Subcutaneous abdominal adipose tissue (tissue), 5 donors: Measurements from ENCODE around the gene TNPO3.
"Not testable (repeated sequence)": the region's sequence is repeated elsewhere in the genome, so short reads cannot be mapped to it uniquely, and the experiment has no call there.

Source experiments
- H3K27ac ChIP-seq: one replicate; pipeline ENCODE4 v1.7.0; 2013; ENCODE audit warnings: low read depth, mild to moderate bottlenecking, inconsistent platforms, low read length, moderate library complexity
- H3K27me3 ChIP-seq, 5 donors: one replicate each; pipeline ENCODE4 v1.7.0; 2013; ENCODE audit warnings: low read length in 5 of 5, inconsistent platforms in 1 of 5; ENCODE audit not compliant: control insufficient read depth in 5 of 5, insufficient read depth in 4 of 5
- H3K36me3 ChIP-seq, 5 donors: one replicate each; pipeline ENCODE4 v1.7.0; 2013; ENCODE audit warnings: low read length in 5 of 5; ENCODE audit not compliant: control insufficient read depth in 5 of 5, insufficient read depth in 5 of 5
- H3K4me1 ChIP-seq, 5 donors: one replicate each; pipeline ENCODE4 v1.7.0; 2013; ENCODE audit warnings: low read length in 5 of 5, mild to moderate bottlenecking in 3 of 5, moderate library complexity in 1 of 5; ENCODE audit not compliant: control insufficient read depth in 5 of 5, insufficient read depth in 5 of 5
- H3K4me3 ChIP-seq, 5 donors: one replicate each; pipeline ENCODE4 v1.7.0; 2013; ENCODE audit warnings: low read length in 5 of 5, low read depth in 1 of 5
- H3K9ac ChIP-seq, 5 donors: one replicate each; pipeline ENCODE4 v1.7.0; 2013; ENCODE audit warnings: low read length in 5 of 5, mild to moderate bottlenecking in 4 of 5, moderate library complexity in 3 of 5
- H3K9me3 ChIP-seq, 5 donors: one replicate each; pipeline ENCODE4 v1.7.0; 2013; ENCODE audit warnings: low read length in 5 of 5; ENCODE audit not compliant: control insufficient read depth in 5 of 5
- donor health status: healthy.
- donor health status: healthy.
- donor health status: healthy.
- donor health status: healthy.
- donor health status: healthy.

TNPO3 gene

DNA sequence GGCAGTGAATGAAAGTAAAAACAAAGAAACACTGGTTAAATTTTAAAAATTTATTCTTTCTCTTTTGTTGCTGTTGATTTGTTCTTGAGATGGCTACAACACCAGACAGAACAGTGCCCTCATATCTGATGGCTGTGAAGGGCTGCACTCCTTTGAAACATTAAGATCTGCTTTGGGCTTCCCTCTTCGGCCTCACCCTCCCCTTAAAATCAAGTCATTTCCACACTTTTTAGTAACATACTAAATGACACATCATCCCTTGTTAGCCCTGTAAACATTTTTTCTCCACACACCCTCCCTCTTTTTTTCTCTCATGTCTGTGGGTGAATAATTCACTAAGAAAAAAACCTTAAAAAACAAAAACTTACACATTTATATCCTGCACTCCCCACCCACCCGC lies 100.8 kb downstream of the TNPO3 start:
- Histone ChIP-seq H3K4me3 (no peak overlapping the region), H3K27ac (no peak overlapping the region), H3K9me3 (no peaks in the 10 kb centered on the region), H3K36me3 (peaks cover 36 to 69% (median 61%) of the 10 kb centered on the region in 5 donors), H3K4me1 (peaks cover 0 to 2% (median under 1%) of the 10 kb centered on the region in 5 donors), H3K27me3 (no peaks in the 10 kb centered on the region), H3K9ac (no peak overlapping the region)

DNA sequence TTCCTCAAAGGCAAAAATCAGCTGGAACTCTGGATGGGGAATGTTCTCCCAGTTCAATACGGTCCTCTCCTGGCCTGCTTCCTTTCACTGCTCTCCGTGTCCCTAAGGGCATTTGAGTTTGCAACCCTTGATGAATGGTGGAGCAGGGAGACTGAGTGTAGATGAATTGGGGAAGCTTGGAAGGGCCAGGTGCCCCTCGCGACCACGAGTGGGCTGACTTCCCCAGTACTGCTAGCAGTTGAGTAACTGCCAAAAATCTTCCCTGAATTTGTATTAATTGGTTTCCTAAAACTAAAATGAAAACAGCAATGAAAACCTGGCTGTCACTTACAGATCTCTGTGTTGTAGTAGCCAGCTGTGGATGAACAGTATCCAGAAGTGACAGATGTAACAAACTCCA lies 103.6 kb downstream of the TNPO3 start:
- Histone ChIP-seq H3K4me3 (no peak overlapping the region), H3K9ac (no peak overlapping the region), H3K27ac (no peak overlapping the region), H3K9me3 (no peaks in the 10 kb centered on the region), H3K4me1 (peaks cover 0 to 16% (median 11%) of the 10 kb centered on the region in 5 donors), H3K36me3 (peaks cover 25 to 63% (median 42%) of the 10 kb centered on the region in 5 donors), H3K27me3 (no peaks in the 10 kb centered on the region)

DNA sequence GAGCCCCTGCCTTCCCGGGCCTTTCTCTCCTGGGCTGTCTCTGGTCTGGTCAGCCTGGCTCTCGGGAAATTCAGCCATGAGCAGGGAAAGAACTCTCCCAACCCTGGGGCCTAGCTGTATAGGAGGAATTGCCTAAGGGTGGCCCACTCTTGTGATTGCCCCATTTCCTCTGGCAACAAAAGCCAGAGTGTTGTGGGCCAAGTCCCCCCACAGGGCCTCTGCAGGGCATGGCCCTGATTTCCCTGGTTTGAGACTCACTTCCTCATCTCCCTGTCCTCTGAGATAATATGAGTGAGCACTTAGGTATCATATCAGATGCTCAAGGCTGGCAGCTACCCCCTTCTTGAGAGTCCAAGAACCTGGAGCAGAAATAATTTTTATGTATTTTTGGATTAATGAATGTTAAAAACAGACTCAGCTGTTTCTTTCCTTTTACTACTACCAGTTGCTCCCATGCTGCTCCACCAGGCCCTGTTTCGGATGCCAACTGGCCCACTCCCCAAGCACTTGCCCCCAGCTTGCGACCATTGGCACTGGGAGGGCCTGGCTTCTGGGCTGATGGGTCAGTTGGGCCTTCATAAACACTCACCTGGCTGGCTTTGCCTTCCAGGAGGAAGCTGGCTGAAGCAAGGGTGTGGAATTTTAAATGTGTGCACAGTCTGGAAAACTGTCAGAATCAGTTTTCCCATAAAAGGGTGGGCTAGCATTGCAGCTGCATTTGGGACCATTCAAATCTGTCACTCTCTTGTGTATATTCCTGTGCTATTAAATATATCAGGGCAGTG lies 105.7 kb downstream of the TNPO3 start:
- peaks cover 0 to 21% (median 18%) of the 10 kb centered on the region in 5 donors for H3K4me1 ChIP-seq

DNA sequence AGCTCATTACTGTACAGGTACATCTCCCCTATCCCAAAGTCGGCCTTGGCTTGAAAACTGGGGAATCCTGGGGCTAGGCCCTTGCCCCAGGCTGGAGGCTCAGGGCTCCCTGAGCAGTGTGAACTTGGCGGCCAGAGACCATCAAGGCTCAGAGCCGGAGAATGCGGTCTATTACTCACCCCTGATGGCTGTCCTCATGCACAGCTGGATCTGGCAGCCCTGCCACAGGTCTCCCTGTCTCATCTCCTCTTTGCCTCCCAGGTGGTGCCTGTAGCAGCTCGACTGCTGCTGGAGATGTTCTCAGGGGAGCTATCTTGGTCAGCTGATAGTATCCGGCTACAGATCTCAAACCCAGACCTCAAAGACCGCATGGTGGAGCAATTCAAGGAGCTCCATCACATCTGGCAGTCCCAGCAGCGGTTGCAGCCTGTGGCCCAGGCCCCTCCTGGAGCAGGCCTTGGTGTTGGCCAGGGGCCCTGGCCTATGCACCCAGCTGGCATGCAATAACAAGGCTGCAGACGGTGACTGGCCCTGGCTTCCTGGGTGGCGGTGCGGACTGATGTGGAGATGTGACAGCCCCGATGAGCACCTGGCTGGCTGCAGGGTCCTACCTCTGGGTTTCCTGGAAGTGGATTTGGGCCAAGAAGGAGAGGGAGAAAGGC lies 106.5 kb downstream of the TNPO3 start:
- Histone ChIP-seq H3K4me1 (peaks cover 0 to 21% (median 19%) of the 10 kb centered on the region in 5 donors), H3K4me3 (no peak overlapping the region), H3K27me3 (no peaks in the 10 kb centered on the region), H3K9me3 (no peaks in the 10 kb centered on the region), H3K27ac (peak overlapping the region; percentile 10), H3K9ac (no peak overlapping the region), H3K36me3 (peaks cover 9 to 46% (median 16%) of the 10 kb centered on the region in 5 donors)

More for the DNA sequence above, 105.7 kb downstream of the TNPO3 start:
- peak overlapping the region; percentile 10 for H3K27ac ChIP-seq
- H3K9me3 ChIP-seq = no peaks in the 10 kb centered on the region
- no peaks in the 10 kb centered on the region for H3K27me3 ChIP-seq
- H3K9ac ChIP-seq = no peak overlapping the region
- peaks cover 13 to 53% (median 23%) of the 10 kb centered on the region in 5 donors for H3K36me3 ChIP-seq
- H3K4me3 ChIP-seq = no peak overlapping the region

DNA sequence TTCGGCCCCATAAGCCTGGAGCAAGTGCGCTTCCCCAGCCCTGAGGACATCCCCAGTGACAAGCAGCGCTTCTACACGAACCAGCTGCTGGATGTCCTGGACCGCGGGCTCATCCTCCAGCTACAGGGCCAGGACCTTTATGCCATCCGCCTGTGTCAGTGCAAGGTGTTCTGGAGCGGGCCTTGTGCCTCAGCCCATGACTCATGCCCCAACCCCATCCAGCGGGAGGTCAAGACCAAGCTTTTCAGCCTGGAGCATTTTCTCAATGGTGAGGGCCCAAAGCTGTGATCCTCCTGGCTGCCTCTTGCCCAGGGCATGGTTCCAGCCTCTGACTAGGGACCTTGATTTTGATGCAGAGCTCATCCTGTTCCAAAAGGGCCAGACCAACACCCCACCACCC lies 107.1 kb downstream of the TNPO3 start:
- H3K4me3 ChIP-seq = no peak overlapping the region
- H3K36me3 ChIP-seq = peaks cover 4 to 40% (median 12%) of the 10 kb centered on the region in 5 donors
- peaks cover 0 to 21% (median 19%) of the 10 kb centered on the region in 5 donors for H3K4me1 ChIP-seq
- no peaks in the 10 kb centered on the region for H3K27me3 ChIP-seq
- H3K9ac ChIP-seq = no peak overlapping the region
- no peak overlapping the region for H3K27ac ChIP-seq
- no peaks in the 10 kb centered on the region for H3K9me3 ChIP-seq

DNA sequence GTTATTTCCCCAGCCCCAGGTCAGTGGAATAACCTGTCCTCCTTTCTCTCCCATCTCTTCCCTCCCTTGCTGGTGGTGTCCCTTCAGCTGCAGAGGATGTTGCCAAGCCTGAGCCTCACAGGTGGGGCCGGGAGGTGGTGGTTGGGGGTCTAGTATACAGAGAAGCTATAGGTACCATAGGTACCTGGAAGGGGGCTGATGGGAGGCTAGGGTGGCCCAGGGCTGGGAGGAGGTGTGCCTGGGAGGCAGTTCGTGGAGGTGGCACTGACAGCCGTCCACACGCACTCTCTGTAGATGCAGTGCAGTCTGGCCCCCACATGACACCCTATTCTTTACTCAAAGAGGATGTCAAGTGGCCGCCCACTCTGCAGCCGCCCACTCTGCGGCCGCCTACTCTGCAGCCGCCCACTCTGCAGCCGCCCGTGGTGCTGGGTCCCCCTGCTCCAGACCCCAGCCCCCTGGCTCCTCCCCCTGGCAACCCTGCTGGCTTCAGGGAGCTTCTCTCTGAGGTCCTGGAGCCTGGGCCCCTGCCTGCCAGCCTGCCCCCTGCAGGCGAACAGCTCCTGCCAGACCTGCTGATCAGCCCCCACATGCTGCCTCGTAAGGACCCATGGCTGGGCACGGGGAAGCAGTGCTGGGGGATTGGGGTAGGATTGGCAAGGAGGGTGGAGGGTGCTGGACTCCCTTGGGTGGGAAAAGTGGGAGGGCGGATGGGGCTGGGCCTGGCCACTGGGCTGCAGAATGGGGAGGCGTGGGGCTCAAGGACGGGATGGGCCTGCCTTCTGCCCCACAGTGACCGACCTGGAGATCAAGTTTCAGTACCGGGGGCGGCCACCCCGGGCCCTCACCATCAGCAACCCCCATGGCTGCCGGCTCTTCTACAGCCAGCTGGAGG lies 107.7 kb downstream of the TNPO3 start:
- Histone ChIP-seq H3K27me3 (no peaks in the 10 kb centered on the region), H3K36me3 (peaks cover 3 to 34% (median 6%) of the 10 kb centered on the region in 5 donors), H3K4me1 (peaks cover 0 to 21% (median 19%) of the 10 kb centered on the region in 5 donors), H3K9ac (no peak overlapping the region), H3K4me3 (no peak overlapping the region), H3K27ac (no peak overlapping the region), H3K9me3 (no peaks in the 10 kb centered on the region)

DNA sequence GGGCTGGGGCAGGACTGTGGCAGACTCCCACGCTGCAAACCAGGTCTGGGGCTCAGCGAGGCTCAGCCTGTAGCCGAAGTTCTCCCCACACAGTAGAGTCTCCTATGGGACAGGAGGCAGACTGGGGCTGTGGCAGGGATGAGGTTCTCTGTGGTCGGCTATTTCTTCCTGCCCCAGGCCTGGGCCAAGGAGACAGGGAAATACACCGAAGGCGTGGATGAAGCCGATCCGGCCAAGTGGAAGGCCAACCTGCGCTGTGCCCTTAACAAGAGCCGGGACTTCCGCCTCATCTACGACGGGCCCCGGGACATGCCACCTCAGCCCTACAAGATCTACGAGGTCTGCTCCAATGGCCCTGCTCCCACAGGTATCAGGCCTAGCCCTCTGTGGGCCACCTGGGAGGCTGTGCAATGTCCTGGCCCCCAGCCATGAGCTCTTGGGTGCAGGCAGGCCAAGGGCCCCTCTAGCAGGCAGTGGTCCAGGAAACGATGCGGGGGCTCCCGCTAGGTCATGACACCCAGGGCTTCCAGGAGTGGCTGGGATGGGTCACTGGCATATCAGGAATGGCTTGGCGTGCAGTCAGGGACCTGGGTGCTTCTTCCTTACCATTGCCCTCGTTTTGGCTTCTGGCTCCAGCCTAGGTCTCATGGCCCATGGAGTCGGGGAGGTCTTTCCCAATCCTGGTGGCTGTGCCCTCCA lies 109.1 kb downstream of the TNPO3 start:
- H3K4me1 ChIP-seq = peaks cover 0 to 30% (median 21%) of the 10 kb centered on the region in 5 donors
- H3K27ac ChIP-seq = no peak overlapping the region
- peaks cover 0 to 34% (median 5%) of the 10 kb centered on the region in 5 donors for H3K36me3 ChIP-seq
- peaks cover 0 to 3% (median 0%) of the 10 kb centered on the region in 5 donors for H3K27me3 ChIP-seq
- no peaks in the 10 kb centered on the region for H3K9me3 ChIP-seq
- no peak overlapping the region for H3K4me3 ChIP-seq
- no peak overlapping the region for H3K9ac ChIP-seq

DNA sequence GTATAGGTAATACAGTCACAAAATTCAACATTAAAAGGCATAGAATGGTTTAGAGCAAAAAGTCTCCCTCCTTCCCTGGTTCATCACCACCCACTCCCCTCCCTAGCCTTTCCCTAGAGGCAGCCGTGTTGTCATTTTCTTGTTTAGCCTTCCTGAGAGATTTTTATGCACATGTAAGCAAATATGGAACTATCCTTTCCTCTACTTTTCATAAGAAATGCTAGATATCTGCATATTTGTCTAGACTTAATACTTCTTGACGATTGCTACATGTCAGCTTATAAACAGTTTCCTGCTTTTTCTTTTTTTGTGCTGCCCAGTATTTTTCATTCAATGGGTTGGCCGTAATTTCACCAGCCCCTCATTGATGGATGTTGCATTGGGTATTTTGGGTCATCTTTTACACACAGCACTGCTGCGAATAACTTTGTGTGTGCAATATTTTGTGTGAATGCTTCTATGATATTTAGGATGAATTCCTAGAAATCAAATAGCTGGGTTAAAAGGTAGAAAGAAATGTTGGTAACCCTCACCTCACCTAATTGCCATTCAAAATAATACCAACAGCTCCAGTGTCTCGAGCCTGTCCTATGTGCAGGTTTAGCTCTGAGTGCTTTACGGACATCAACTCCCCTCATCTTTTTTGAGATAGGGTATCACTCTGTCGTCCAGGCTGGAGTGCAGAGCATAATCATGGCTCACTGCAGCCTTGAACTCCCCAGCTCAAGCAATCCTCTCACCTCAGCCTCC lies 110.2 kb downstream of the TNPO3 start:
- Histone ChIP-seq H3K27me3 (peaks cover 0 to 4% (median 0%) of the 10 kb centered on the region in 5 donors), H3K36me3 (peaks cover 0 to 34% (median 4%) of the 10 kb centered on the region in 5 donors), H3K27ac (no peak overlapping the region), H3K4me3 (no peak overlapping the region), H3K9ac (no peak overlapping the region), H3K9me3 (no peaks in the 10 kb centered on the region), H3K4me1 (peaks cover 0 to 40% (median 21%) of the 10 kb centered on the region in 5 donors)

DNA sequence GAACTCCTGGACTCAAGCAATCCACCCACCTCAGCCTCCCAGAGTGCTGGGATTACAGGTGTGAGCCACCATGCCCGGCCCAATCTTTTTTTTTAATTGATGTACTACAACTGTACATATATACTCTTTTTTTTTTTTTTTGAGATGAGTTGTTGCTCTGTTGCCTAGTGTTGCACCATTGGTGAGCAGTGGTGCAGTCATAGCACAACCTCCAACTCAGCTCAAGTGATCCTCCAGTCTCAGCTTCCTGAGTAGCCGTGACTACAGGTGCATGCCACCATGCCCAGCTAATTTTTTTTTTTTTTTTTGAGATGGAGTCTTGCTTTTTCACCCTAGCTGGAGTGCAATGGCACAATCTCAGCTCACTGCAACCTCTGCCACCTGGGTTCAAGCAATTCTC lies 111.7 kb downstream of the TNPO3 start:
- not testable (repeated sequence) for H3K27me3 ChIP-seq, H3K9me3 ChIP-seq, H3K9ac ChIP-seq, H3K27ac ChIP-seq, H3K4me3 ChIP-seq
- Histone ChIP-seq H3K4me1 (peaks cover 2 to 43% (median 18%) of the 10 kb centered on the region in 5 donors), H3K36me3 (peaks cover 0 to 25% (median 4%) of the 10 kb centered on the region in 5 donors)
